Measurements from ENCODE around the gene LDB2. TPM values are rescaled to one million over a fixed set of nuclear protein-coding genes. Genes with fewer than 3 reads are reported as not detected.

Gene LDB2
- total and polyA plus RNA-seq, 2 donors (not counting 1 experiment from before 2014, with no cell fraction given), result not detected

DNA sequence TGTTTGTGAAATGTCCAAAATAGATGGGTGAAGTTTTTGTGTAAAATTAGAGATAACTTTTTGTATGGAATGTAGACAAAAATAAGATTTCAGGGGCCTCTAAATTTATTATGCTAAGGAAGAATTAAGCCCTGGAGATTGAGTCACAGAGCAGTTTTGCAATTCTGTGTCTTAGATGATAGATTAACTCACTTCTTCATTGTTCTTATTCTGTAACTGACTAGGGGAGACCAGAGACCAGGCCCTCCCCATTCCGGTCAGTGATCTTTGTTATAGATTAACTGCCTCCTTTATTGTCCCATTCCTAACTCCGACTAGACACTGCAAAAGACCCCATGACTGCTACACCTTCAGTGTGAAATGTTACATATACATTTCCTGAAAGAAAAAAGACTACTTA, 433.8 kb downstream of the LDB2 start:
- Histone ChIP-seq H3K4me2 (replicated peaks; ENCODE audit: low read depth, low read length, poor library complexity, severe bottlenecking) (no peak overlapping the region), H3K4me1 (ENCODE audit: control insufficient read depth in 2 of 2, insufficient read depth in 2 of 2, low read length in 2 of 2) (no peaks in the 10 kb centered on the region), H3K27ac (ENCODE audit: low read length in 2 of 2) (no peak overlapping the region), H3K27me3 (replicated peaks in 1 of 4; ENCODE audit: control extremely low read depth in 1 of 4, control insufficient read depth in 3 of 4, insufficient read depth in 4 of 4, low read length in 3 of 4) (no peaks in the 10 kb centered on the region), H4K20me1 (ENCODE audit: control insufficient read depth, insufficient read depth, low read length, poor library complexity, severe bottlenecking) (no peaks in the 10 kb centered on the region), H3K9me3 (ENCODE audit: control extremely low read depth in 1 of 3, control insufficient read depth in 2 of 3, insufficient read depth in 1 of 3, low read length in 2 of 3) (no peaks in the 10 kb centered on the region), H2AFZ (ENCODE audit: insufficient read depth, low read depth, low read length, poor library complexity, severe bottlenecking) (no peak overlapping the region), H3K36me3 (replicated peaks in 1 of 2; ENCODE audit: control extremely low read depth in 1 of 2, control insufficient read depth in 1 of 2, extremely low read depth in 1 of 2, insufficient read depth in 2 of 2, low read length in 1 of 2) (no peaks in the 10 kb centered on the region), H3K4me3 (ENCODE audit: control extremely low read depth in 1 of 5, extremely low read depth in 1 of 5, insufficient read depth in 1 of 5, low read depth in 2 of 5, low read length in 4 of 5) (no peak overlapping the region), H3K79me2 (ENCODE audit: control insufficient read depth, insufficient read depth, low read length) (no peaks in the 10 kb centered on the region), H3K9ac (ENCODE audit: low read length) (no peak overlapping the region)
- intact Hi-C loops (cut with micrococcal nuclease), result no loop called here
- Mint-ChIP-seq H3K4me3 (no peak overlapping the region), H3K27me3 (peaks cover 1% of the 10 kb centered on the region), H3K4me1 (no peaks in the 10 kb centered on the region), H3K9me3 (ENCODE audit: insufficient read depth) (no peaks in the 10 kb centered on the region), H3K27ac (no peak overlapping the region)
- CTCF ChIA-PET, result no interaction called here
- no CpG with 5 or more reads among the region's 2 CpGs for WGBS (ENCODE audit: insufficient coverage)
- no peak for ATAC-seq (ENCODE audit: low read depth)
- TF ChIP-seq EZH2 (IDR thresholded peaks at IDR 0.05; ENCODE audit: borderline replicate concordance, insufficient read depth, low read depth, low read length, poor library complexity, severe bottlenecking), result no peak
- TF ChIP-seq, protein P1, sequence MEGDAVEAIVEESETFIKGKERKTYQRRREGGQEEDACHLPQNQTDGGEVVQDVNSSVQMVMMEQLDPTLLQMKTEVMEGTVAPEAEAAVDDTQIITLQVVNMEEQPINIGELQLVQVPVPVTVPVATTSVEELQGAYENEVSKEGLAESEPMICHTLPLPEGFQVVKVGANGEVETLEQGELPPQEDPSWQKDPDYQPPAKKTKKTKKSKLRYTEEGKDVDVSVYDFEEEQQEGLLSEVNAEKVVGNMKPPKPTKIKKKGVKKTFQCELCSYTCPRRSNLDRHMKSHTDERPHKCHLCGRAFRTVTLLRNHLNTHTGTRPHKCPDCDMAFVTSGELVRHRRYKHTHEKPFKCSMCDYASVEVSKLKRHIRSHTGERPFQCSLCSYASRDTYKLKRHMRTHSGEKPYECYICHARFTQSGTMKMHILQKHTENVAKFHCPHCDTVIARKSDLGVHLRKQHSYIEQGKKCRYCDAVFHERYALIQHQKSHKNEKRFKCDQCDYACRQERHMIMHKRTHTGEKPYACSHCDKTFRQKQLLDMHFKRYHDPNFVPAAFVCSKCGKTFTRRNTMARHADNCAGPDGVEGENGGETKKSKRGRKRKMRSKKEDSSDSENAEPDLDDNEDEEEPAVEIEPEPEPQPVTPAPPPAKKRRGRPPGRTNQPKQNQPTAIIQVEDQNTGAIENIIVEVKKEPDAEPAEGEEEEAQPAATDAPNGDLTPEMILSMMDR (IDR thresholded peaks at IDR 0.05), result no peak
- DNase-seq, result no peak
- POLR2A ChIA-PET, result no interaction called here

DNA sequence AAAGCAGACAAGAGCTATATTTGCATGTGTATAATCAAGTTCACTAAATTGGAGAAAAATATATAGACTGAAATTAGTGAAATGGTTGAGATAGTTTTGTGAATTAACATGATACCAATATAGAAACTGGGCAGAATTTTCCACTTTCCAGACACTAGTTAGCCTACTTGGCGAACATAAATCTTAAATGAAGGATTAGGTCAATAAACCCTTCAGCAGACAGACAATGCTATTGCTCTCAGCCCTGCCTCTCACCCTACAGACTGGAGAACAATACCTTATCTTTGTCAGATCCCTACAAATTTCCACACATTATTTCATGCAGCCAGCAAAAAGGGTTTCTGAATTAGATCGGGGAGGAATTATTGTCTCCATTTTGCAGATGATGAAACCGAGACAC, 435.8 kb downstream of the LDB2 start:
- Mint-ChIP-seq H3K27ac (no peak overlapping the region), H3K27me3 (peaks cover 12% of the 10 kb centered on the region), H3K4me3 (no peak overlapping the region), H3K4me1 (no peaks in the 10 kb centered on the region), H3K9me3 (ENCODE audit: insufficient read depth) (no peaks in the 10 kb centered on the region)
- no peak overlapping the region for H3K4me3 ChIP-seq (ENCODE audit: control extremely low read depth in 1 of 5, extremely low read depth in 1 of 5, insufficient read depth in 1 of 5, low read depth in 2 of 5, low read length in 4 of 5)
- ChIA-PET POLR2A (no interaction called here), CTCF (no interaction called here)
- no peak overlapping the region for H3K4me2 ChIP-seq (replicated peaks; ENCODE audit: low read depth, low read length, poor library complexity, severe bottlenecking)
- H3K9me3 ChIP-seq (ENCODE audit: control extremely low read depth in 1 of 3, control insufficient read depth in 2 of 3, insufficient read depth in 1 of 3, low read length in 2 of 3), result no peaks in the 10 kb centered on the region
- H3K36me3 ChIP-seq (replicated peaks in 1 of 2; ENCODE audit: control extremely low read depth in 1 of 2, control insufficient read depth in 1 of 2, extremely low read depth in 1 of 2, insufficient read depth in 2 of 2, low read length in 1 of 2), result no peaks in the 10 kb centered on the region
- no peaks in the 10 kb centered on the region for H4K20me1 ChIP-seq (ENCODE audit: control insufficient read depth, insufficient read depth, low read length, poor library complexity, severe bottlenecking)
- no peak for TF ChIP-seq EZH2 (IDR thresholded peaks at IDR 0.05; ENCODE audit: borderline replicate concordance, insufficient read depth, low read depth, low read length, poor library complexity, severe bottlenecking)
- TF ChIP-seq, protein P1 (IDR thresholded peaks at IDR 0.05), result no peak
- H3K27me3 ChIP-seq (replicated peaks in 1 of 4; ENCODE audit: control extremely low read depth in 1 of 4, control insufficient read depth in 3 of 4, insufficient read depth in 4 of 4, low read length in 3 of 4), result no peaks in the 10 kb centered on the region
- H2AFZ ChIP-seq (ENCODE audit: insufficient read depth, low read depth, low read length, poor library complexity, severe bottlenecking), result no peak overlapping the region
- intact Hi-C loops (cut with micrococcal nuclease), result no loop called here
- ATAC-seq (ENCODE audit: low read depth) (no peak), DNase-seq (no peak)
- 86% methylated on average over 1 of the region's 3 CpGs for WGBS (ENCODE audit: insufficient coverage)
- no peaks in the 10 kb centered on the region for H3K4me1 ChIP-seq (ENCODE audit: control insufficient read depth in 2 of 2, insufficient read depth in 2 of 2, low read length in 2 of 2)
- H3K27ac ChIP-seq (ENCODE audit: low read length in 2 of 2), result no peak overlapping the region
- no peaks in the 10 kb centered on the region for H3K79me2 ChIP-seq (ENCODE audit: control insufficient read depth, insufficient read depth, low read length)
- no peak overlapping the region for H3K9ac ChIP-seq (ENCODE audit: low read length)
